Panc1 (cell line): ENCODE data around the gene USP17L13.
"Not testable (repeated sequence)": the region's sequence is repeated elsewhere in the genome, so short reads cannot be mapped to it uniquely, and the experiment has no call there.

Source experiments
- POLR2AphosphoS5 ChIP-seq: IDR thresholded peaks from 2 replicates; pipeline ENCODE4 v1.6.1; 2012; ENCODE audit warnings: mild to moderate bottlenecking, low read depth, low read length, moderate library complexity
- SIN3A ChIP-seq: IDR thresholded peaks from 2 replicates; pipeline ENCODE4 v1.6.1; 2012; ENCODE audit warnings: low read depth, mild to moderate bottlenecking, low read length, moderate library complexity, borderline replicate concordance; ENCODE audit not compliant: insufficient read depth
- TCF7L2 ChIP-seq: IDR thresholded peaks from 2 replicates; pipeline ENCODE4 v1.6.1; 2011; ENCODE audit warnings: mild to moderate bottlenecking, low read depth, low read length, inconsistent platforms
- TF ChIP-seq, protein P1 (sequence below): fragments of 450-650 bp; IDR thresholded peaks from 2 replicates; pipeline ENCODE4 v1.5.1; 2017; ENCODE audit warnings: mild to moderate bottlenecking
- TF ChIP-seq, protein P2 (sequence below), 2 experiments: IDR thresholded peaks; 2 replicates each; pipeline ENCODE4 v1.6.1; 2011 to 2012; ENCODE audit warnings: low read depth in 2 of 2, control low read depth in 1 of 2, low read length in 1 of 2, mild to moderate bottlenecking in 1 of 2, moderate library complexity in 1 of 2; ENCODE audit not compliant: insufficient read depth in 1 of 2

GRCh38 chr4:9243579-9243978 is 18.9 kb downstream of the USP17L13 start, which contains the start of gene USP17L17:
- TF ChIP-seq, protein P1, sequence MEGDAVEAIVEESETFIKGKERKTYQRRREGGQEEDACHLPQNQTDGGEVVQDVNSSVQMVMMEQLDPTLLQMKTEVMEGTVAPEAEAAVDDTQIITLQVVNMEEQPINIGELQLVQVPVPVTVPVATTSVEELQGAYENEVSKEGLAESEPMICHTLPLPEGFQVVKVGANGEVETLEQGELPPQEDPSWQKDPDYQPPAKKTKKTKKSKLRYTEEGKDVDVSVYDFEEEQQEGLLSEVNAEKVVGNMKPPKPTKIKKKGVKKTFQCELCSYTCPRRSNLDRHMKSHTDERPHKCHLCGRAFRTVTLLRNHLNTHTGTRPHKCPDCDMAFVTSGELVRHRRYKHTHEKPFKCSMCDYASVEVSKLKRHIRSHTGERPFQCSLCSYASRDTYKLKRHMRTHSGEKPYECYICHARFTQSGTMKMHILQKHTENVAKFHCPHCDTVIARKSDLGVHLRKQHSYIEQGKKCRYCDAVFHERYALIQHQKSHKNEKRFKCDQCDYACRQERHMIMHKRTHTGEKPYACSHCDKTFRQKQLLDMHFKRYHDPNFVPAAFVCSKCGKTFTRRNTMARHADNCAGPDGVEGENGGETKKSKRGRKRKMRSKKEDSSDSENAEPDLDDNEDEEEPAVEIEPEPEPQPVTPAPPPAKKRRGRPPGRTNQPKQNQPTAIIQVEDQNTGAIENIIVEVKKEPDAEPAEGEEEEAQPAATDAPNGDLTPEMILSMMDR = not testable (repeated sequence)
- TF ChIP-seq POLR2AphosphoS5, TCF7L2, SIN3A: not testable (repeated sequence)
- TF ChIP-seq, protein P2, sequence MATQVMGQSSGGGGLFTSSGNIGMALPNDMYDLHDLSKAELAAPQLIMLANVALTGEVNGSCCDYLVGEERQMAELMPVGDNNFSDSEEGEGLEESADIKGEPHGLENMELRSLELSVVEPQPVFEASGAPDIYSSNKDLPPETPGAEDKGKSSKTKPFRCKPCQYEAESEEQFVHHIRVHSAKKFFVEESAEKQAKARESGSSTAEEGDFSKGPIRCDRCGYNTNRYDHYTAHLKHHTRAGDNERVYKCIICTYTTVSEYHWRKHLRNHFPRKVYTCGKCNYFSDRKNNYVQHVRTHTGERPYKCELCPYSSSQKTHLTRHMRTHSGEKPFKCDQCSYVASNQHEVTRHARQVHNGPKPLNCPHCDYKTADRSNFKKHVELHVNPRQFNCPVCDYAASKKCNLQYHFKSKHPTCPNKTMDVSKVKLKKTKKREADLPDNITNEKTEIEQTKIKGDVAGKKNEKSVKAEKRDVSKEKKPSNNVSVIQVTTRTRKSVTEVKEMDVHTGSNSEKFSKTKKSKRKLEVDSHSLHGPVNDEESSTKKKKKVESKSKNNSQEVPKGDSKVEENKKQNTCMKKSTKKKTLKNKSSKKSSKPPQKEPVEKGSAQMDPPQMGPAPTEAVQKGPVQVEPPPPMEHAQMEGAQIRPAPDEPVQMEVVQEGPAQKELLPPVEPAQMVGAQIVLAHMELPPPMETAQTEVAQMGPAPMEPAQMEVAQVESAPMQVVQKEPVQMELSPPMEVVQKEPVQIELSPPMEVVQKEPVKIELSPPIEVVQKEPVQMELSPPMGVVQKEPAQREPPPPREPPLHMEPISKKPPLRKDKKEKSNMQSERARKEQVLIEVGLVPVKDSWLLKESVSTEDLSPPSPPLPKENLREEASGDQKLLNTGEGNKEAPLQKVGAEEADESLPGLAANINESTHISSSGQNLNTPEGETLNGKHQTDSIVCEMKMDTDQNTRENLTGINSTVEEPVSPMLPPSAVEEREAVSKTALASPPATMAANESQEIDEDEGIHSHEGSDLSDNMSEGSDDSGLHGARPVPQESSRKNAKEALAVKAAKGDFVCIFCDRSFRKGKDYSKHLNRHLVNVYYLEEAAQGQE (IDR thresholded peaks at IDR 0.05; ENCODE audit: insufficient read depth in 1 of 2, low read depth in 2 of 2, low read length in 1 of 2) = not testable (repeated sequence)
